KMS-11 (cell line): ENCODE measurements around the gene MPO.

ENCODE experiments used
- H2AFZ ChIP-seq: fragments of 200-600 bp; sonication (generic); 2 replicates; pipeline ENCODE4 v1.6.1; 2016; ENCODE audit warnings: antibody characterized with exemption, mixed run types, low read depth
- H3K27ac ChIP-seq: fragments of 200-600 bp; sonication (generic); 2 replicates; pipeline ENCODE4 v1.6.1; 2016; ENCODE audit warnings: mild to moderate bottlenecking, mixed run types
- H3K27me3 ChIP-seq: fragments of 200-600 bp; sonication (generic); 2 replicates; pipeline ENCODE4 v1.6.1; 2017; ENCODE audit warnings: mild to moderate bottlenecking, low read depth, mixed run types, moderate library complexity; ENCODE audit not compliant: insufficient read depth
- H3K36me3 ChIP-seq: fragments of 200-600 bp; sonication (generic); 2 replicates; pipeline ENCODE4 v1.6.1; 2017; ENCODE audit warnings: mild to moderate bottlenecking, mixed run types; ENCODE audit not compliant: insufficient read depth
- H3K4me1 ChIP-seq: fragments of 200-600 bp; sonication (generic); 2 replicates; pipeline ENCODE4 v1.6.1; 2016; ENCODE audit warnings: mild to moderate bottlenecking, low read depth, mixed run types; ENCODE audit not compliant: poor library complexity, severe bottlenecking
- H3K4me2 ChIP-seq: fragments of 200-600 bp; sonication (generic); 2 replicates; pipeline ENCODE4 v1.7.0; 2016; ENCODE audit warnings: mild to moderate bottlenecking, mixed run types
- H3K4me3 ChIP-seq: fragments of 200-600 bp; sonication (generic); IDR thresholded peaks from 2 replicates; pipeline ENCODE4 v1.6.1; 2017; ENCODE audit warnings: low read depth, low read length, mixed read lengths; ENCODE audit not compliant: insufficient read depth
- H3K79me2 ChIP-seq: fragments of 200-600 bp; sonication (generic); 2 replicates; pipeline ENCODE4 v1.6.1; 2016; ENCODE audit warnings: low read depth, mixed run types; ENCODE audit not compliant: insufficient read depth
- H3K9ac ChIP-seq: fragments of 200-600 bp; sonication (generic); 2 replicates; pipeline ENCODE4 v1.6.1; 2016; ENCODE audit warnings: mild to moderate bottlenecking, mixed run types
- H4K20me1 ChIP-seq: fragments of 200-600 bp; sonication (generic); 2 replicates; pipeline ENCODE4 v1.6.1; 2016; ENCODE audit warnings: mild to moderate bottlenecking, mixed run types; ENCODE audit not compliant: insufficient read depth
- CTCF ChIP-seq: fragments of 200-600 bp; sonication (generic); conservative IDR thresholded peaks from 2 replicates; pipeline ENCODE4 v1.6.1; 2017; ENCODE audit warnings: low read depth, mild to moderate bottlenecking, antibody characterized with exemption, low read length, moderate library complexity, mixed read lengths

MPO gene

GRCh38 chr17:58229384-58229783, 51.4 kb downstream of the MPO start:
- H3K9ac ChIP-seq = no peak overlapping the region
- H2AFZ ChIP-seq = no peak overlapping the region
- peaks cover 17% of the 10 kb centered on the region; the same call in 1 of the 2 replicates for H3K27me3 ChIP-seq
- H3K4me2 ChIP-seq = no peak overlapping the region
- peaks cover 8% of the 10 kb centered on the region for H3K4me1 ChIP-seq
- no peaks in the 10 kb centered on the region for H4K20me1 ChIP-seq
- no peak for TF ChIP-seq CTCF
- H3K36me3 ChIP-seq = no peaks in the 10 kb centered on the region
- no peak overlapping the region for H3K4me3 ChIP-seq
- H3K27ac ChIP-seq = no peak overlapping the region
- no peaks in the 10 kb centered on the region for H3K79me2 ChIP-seq

- H3K4me1 ChIP-seq = peaks cover 8% of the 10 kb centered on the region
- H3K36me3 ChIP-seq = no peaks in the 10 kb centered on the region
- H3K79me2 ChIP-seq = no peaks in the 10 kb centered on the region
- TF ChIP-seq CTCF = no peak
- H3K4me2 ChIP-seq = no peak overlapping the region
- peaks cover 14% of the 10 kb centered on the region; the same call in 1 of the 2 replicates for H3K27me3 ChIP-seq
- H3K4me3 ChIP-seq = no peak overlapping the region
- H2AFZ ChIP-seq = no peak overlapping the region
- no peak overlapping the region for H3K9ac ChIP-seq
- H3K27ac ChIP-seq = no peak overlapping the region
- H4K20me1 ChIP-seq = no peaks in the 10 kb centered on the region
Measured at GRCh38 chr17:58228679-58229078, 52.1 kb downstream of the MPO start.

- TF ChIP-seq CTCF = no peak
- peaks cover 14% of the 10 kb centered on the region; the same call in 1 of the 2 replicates for H3K27me3 ChIP-seq
- no peaks in the 10 kb centered on the region for H3K79me2 ChIP-seq
- H4K20me1 ChIP-seq = no peaks in the 10 kb centered on the region
- no peak overlapping the region for H3K27ac ChIP-seq
- H3K9ac ChIP-seq = no peak overlapping the region
- no peak overlapping the region for H3K4me3 ChIP-seq
- H3K4me1 ChIP-seq = peaks cover 6% of the 10 kb centered on the region
- no peak overlapping the region for H3K4me2 ChIP-seq
- H2AFZ ChIP-seq = no peak overlapping the region
- no peaks in the 10 kb centered on the region for H3K36me3 ChIP-seq
Measured at GRCh38 chr17:58227733-58228132, 53.0 kb downstream of the MPO start.

- H3K4me2 ChIP-seq = no peak overlapping the region
Measured at GRCh38 chr17:58224315-58224714, 56.4 kb downstream of the MPO start.

More at GRCh38 chr17:58224315-58224714, 56.4 kb downstream of the MPO start:
- Histone ChIP-seq H3K4me3 (no peak overlapping the region), H3K36me3 (no peaks in the 10 kb centered on the region), H3K9ac (no peak overlapping the region), H3K79me2 (no peaks in the 10 kb centered on the region), H2AFZ (no peak overlapping the region), H3K27ac (no peak overlapping the region), H3K4me1 (peaks cover 8% of the 10 kb centered on the region), H4K20me1 (no peaks in the 10 kb centered on the region), H3K27me3 (no peaks in the 10 kb centered on the region)
- TF ChIP-seq CTCF = no peak
